ENCODE data around the gene SELP. TPM values are rescaled to one million over a fixed set of nuclear protein-coding genes. Genes with fewer than 3 reads are reported as not detected.

The SELP gene
- total RNA-seq, 1 donor from 2014 or later: not detected

DNA sequence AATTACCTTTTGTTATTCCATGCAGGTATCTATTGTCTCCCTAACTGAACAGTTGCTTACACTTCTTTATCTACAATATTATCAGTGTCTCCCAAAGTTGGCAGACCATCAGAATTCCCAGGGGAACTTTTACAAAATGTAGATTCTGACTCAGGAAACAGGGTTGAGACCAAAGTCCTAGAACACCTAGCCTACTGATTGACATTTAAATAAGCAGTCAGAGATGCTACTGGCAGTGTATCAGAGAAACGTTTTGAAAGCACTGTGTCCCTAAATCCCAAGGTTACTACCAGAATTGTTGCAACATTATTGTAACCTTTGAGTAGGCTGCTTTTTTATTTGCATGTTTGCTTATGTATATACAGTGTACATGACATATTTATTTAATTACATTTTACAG lies 41.8 kb downstream of the SELP start:
- no peaks in the 10 kb centered on the region for H3K36me3 Mint-ChIP-seq
- H3K27ac ChIP-seq: no peak overlapping the region
- H3K4me3 ChIP-seq: no peak overlapping the region
- no peaks in the 10 kb centered on the region for H3K4me1 ChIP-seq
- H3K9ac ChIP-seq: no peak overlapping the region
- DNase-seq (ENCODE audit: low spot score): no peak
- no peak for TF ChIP-seq EZH2 (IDR thresholded peaks at IDR 0.05)
- no peak for TF ChIP-seq EZH2phosphoT487 (IDR thresholded peaks at IDR 0.05)
- TF ChIP-seq, protein P1, sequence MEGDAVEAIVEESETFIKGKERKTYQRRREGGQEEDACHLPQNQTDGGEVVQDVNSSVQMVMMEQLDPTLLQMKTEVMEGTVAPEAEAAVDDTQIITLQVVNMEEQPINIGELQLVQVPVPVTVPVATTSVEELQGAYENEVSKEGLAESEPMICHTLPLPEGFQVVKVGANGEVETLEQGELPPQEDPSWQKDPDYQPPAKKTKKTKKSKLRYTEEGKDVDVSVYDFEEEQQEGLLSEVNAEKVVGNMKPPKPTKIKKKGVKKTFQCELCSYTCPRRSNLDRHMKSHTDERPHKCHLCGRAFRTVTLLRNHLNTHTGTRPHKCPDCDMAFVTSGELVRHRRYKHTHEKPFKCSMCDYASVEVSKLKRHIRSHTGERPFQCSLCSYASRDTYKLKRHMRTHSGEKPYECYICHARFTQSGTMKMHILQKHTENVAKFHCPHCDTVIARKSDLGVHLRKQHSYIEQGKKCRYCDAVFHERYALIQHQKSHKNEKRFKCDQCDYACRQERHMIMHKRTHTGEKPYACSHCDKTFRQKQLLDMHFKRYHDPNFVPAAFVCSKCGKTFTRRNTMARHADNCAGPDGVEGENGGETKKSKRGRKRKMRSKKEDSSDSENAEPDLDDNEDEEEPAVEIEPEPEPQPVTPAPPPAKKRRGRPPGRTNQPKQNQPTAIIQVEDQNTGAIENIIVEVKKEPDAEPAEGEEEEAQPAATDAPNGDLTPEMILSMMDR (IDR thresholded peaks at IDR 0.05): no peak
- peaks cover 15% of the 10 kb centered on the region for H3K4me1 Mint-ChIP-seq
- no peaks in the 10 kb centered on the region for H3K36me3 ChIP-seq
- H3F3A ChIP-seq (ENCODE audit: low read depth): no peaks in the 10 kb centered on the region
- no peaks in the 10 kb centered on the region for H4K20me1 ChIP-seq (ENCODE audit: low read depth)
- H3K4me3 Mint-ChIP-seq: no peak overlapping the region
- no peaks in the 10 kb centered on the region for H3K9me3 Mint-ChIP-seq
- H3K27ac Mint-ChIP-seq: no peak overlapping the region
- H3K27me3 Mint-ChIP-seq (ENCODE audit: insufficient read depth, low read depth): peaks cover 12% of the 10 kb centered on the region
- no peak overlapping the region for H2AFZ ChIP-seq (replicated peaks)
- H3K4me2 ChIP-seq: no peak overlapping the region
- peaks cover 29% of the 10 kb centered on the region for H3K27me3 ChIP-seq
- H3K79me2 ChIP-seq (ENCODE audit: low read depth): no peaks in the 10 kb centered on the region
- no peaks in the 10 kb centered on the region for H3K9me3 ChIP-seq (ENCODE audit: low read depth)

DNA sequence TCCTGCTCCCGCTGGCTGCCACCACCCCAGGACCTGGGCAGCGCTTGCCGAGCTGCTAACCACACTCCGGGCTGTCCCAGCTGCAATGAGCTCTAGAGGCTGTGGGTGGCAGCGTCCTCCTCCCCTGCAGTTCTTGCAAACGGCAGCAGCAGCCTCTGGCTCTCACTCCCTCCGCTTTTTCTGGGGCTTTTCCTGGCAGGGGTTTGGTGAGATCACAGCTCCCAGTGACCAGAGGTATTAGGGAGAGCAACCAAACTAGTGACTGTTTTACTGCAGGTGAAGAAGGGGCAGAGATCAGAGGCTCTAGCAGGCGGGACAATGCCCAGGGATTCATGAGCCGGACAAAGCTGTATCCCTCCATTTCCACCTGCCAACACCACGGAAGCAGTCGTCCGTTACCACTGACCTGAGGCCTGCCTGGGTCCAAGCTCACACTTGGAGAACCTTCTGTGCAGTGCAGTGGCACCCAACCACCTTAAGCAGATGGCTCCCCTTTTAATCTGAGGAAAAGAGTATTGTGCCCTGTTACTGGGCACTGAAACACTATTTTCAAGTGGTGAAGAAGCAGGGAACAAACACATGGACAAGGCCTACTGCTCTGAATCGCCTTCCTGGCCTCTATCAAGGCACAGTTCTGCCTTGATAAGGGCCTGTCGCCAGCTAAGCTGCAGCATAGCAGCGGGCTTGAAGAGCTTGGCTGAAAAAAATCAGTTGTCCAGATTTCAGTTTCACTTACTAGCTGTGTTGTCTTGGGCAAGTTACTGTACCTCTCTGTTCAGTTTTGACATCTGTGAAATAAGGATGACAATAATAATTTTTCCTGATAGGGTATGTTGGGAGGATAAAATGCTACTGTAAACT lies 43.3 kb downstream of the SELP start, which contains the start of gene F5:
Gene F5 (minus strand): TSS at position 87 of the 861 bp plus-strand sequence. CDS start 95 bp downstream, outside the sequence.
- Mint-ChIP-seq H3K4me3 (peak within 1 kb of the TSS; percentile 41), H3K27me3 (ENCODE audit: insufficient read depth, low read depth) (peaks cover 12% of the 10 kb centered on the region), H3K9me3 (no peaks in the 10 kb centered on the region), H3K4me1 (peaks cover 4% of the 10 kb centered on the region), H3K36me3 (no peaks in the 10 kb centered on the region), H3K27ac (peak within 1 kb of the TSS; percentile 69)
- no peaks in the 10 kb centered on the region for H4K20me1 ChIP-seq (ENCODE audit: low read depth)
- H3K27ac ChIP-seq: no peak within 1 kb of the TSS
- no peak within 1 kb of the TSS for H3K9ac ChIP-seq
- H3K27me3 ChIP-seq: peaks cover 24% of the 10 kb centered on the region
- peak; percentile 85 for DNase-seq (ENCODE audit: low spot score)
- TF ChIP-seq EZH2phosphoT487 (IDR thresholded peaks at IDR 0.05) (no peak), EZH2 (IDR thresholded peaks at IDR 0.05) (no peak)
- TF ChIP-seq, protein P1 (IDR thresholded peaks at IDR 0.05): peak; percentile 59
- no peaks in the 10 kb centered on the region for H3F3A ChIP-seq (ENCODE audit: low read depth)
- H2AFZ ChIP-seq (replicated peaks): peak within 1 kb of the TSS; percentile 69
- H3K4me2 ChIP-seq: peak within 1 kb of the TSS; percentile 60
- no peaks in the 10 kb centered on the region for H3K4me1 ChIP-seq
- no peaks in the 10 kb centered on the region for H3K36me3 ChIP-seq
- no peaks in the 10 kb centered on the region for H3K9me3 ChIP-seq (ENCODE audit: low read depth)
- H3K4me3 ChIP-seq: peak within 1 kb of the TSS; percentile 18
- H3K79me2 ChIP-seq (ENCODE audit: low read depth): no peaks in the 10 kb centered on the region

DNA sequence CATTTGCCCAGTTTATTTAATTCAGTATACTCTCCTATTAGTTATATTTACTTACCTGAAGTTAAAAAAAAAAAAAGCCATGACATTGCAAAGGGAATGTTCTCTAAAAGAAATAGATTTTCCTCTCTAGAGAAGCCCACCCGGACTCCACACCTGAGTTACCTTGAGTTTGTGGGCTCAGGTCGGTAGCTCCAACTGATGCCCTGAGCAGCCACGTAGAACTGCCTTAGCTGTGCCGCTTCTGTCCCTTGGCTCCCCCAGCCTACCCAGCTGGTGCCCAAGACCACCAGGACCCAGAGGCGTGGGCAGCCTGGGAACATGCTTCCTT lies 43.9 kb downstream of the SELP start:
- no peaks in the 10 kb centered on the region for H3K9me3 ChIP-seq (ENCODE audit: low read depth)
- no peaks in the 10 kb centered on the region for H3K36me3 ChIP-seq

More for the DNA sequence above, 43.9 kb downstream of the SELP start:
- peak overlapping the region; percentile 18 for H3K4me3 ChIP-seq
- H3K27me3 Mint-ChIP-seq (ENCODE audit: insufficient read depth, low read depth): peaks cover 12% of the 10 kb centered on the region
- H3K9me3 Mint-ChIP-seq: no peaks in the 10 kb centered on the region
- no peak for DNase-seq (ENCODE audit: low spot score)
- H4K20me1 ChIP-seq (ENCODE audit: low read depth): no peaks in the 10 kb centered on the region
- no peak overlapping the region for H3K27ac ChIP-seq
- H3F3A ChIP-seq (ENCODE audit: low read depth): no peaks in the 10 kb centered on the region
- no peak overlapping the region for H3K4me3 Mint-ChIP-seq
- no peak overlapping the region for H3K9ac ChIP-seq
- no peak overlapping the region for H3K27ac Mint-ChIP-seq
- H3K27me3 ChIP-seq: peaks cover 24% of the 10 kb centered on the region
- TF ChIP-seq EZH2 (IDR thresholded peaks at IDR 0.05): no peak
- TF ChIP-seq, protein P1 (IDR thresholded peaks at IDR 0.05): no peak
- no peak for TF ChIP-seq EZH2phosphoT487 (IDR thresholded peaks at IDR 0.05)
- no peaks in the 10 kb centered on the region for H3K79me2 ChIP-seq (ENCODE audit: low read depth)
- H2AFZ ChIP-seq (replicated peaks): peak overlapping the region; percentile 69
- H3K4me1 ChIP-seq: no peaks in the 10 kb centered on the region
- H3K4me1 Mint-ChIP-seq: peaks cover 4% of the 10 kb centered on the region
- peak overlapping the region; percentile 60 for H3K4me2 ChIP-seq
- H3K36me3 Mint-ChIP-seq: no peaks in the 10 kb centered on the region
